ENCODE data around the gene MBTPS1. TPM values are rescaled to one million over a fixed set of nuclear protein-coding genes. Genes with fewer than 3 reads are reported as not detected.
A peak's percentile ranks its signal among the peaks of the same experiment; 100 is the strongest.

Gene MBTPS1
- total and polyA plus RNA-seq, 2 donors (not counting 1 experiment from before 2014, with no cell fraction given): 80.3 to 109 TPM

DNA sequence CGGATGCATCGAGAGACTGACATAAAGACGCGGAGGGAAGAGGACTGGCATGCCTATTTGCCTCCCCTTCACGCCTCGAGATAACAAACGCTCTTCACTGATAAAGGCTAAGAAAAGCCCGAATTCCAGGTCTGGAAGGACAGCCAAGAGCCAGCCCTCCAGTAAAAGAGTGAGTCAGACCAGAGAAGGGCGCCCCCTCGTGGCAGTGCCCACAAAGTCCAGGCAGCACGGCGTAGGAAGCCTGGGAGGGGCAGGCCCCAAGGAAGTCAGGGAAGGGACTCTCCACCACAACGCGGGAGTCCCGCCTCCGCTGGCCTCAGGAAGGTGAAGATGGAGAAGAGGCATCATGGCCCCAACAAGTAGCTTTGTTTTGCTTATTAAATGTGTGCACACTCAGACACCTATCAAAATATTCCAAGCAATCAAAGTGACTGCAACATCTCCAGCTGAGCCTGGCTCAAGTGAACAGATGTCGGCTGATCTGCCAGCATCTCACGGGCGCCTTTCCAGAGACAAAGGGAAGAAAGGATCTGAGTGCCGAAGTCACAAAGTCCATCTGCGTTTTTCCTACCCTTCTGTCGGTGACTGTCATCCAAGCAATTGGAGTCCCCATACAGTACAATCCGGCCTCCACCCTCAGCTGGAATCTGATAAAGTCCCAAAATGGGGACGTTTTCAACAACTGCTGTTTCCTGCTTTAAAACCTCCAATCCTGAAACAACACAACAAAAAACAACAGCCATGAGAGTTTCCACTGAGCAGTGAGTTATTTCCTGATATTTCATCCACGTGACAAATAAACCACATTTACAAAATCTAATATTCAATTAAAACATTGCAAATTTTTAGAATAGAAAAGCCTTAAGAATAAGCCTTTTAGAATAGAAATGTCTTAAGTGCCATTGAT lies 53.8 kb downstream of the MBTPS1 start:
- no peaks in the 10 kb centered on the region for H4K20me1 ChIP-seq (ENCODE audit: control insufficient read depth, extremely low read depth, insufficient read depth, low read length)
- TF ChIP-seq, protein P1, sequence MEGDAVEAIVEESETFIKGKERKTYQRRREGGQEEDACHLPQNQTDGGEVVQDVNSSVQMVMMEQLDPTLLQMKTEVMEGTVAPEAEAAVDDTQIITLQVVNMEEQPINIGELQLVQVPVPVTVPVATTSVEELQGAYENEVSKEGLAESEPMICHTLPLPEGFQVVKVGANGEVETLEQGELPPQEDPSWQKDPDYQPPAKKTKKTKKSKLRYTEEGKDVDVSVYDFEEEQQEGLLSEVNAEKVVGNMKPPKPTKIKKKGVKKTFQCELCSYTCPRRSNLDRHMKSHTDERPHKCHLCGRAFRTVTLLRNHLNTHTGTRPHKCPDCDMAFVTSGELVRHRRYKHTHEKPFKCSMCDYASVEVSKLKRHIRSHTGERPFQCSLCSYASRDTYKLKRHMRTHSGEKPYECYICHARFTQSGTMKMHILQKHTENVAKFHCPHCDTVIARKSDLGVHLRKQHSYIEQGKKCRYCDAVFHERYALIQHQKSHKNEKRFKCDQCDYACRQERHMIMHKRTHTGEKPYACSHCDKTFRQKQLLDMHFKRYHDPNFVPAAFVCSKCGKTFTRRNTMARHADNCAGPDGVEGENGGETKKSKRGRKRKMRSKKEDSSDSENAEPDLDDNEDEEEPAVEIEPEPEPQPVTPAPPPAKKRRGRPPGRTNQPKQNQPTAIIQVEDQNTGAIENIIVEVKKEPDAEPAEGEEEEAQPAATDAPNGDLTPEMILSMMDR (conservative IDR thresholded peaks at IDR 0.05 in 1 of 2, IDR thresholded peaks at IDR 0.05 in 1 of 2; ENCODE audit: low read depth in 1 of 2, low read length in 2 of 2): peak; percentile 81 to 89
- no peak for TF ChIP-seq EZH2 (IDR thresholded peaks at IDR 0.05; ENCODE audit: low read length, missing control alignments)
- H3K36me3 ChIP-seq (ENCODE audit: control insufficient read depth, insufficient read depth, low read length): peaks cover 13% of the 10 kb centered on the region
- DNase-seq (ENCODE audit: low read depth in 2 of 2): peak; percentile 73 to 74
- no peak overlapping the region for H3K4me3 ChIP-seq (replicated peaks in 1 of 4; ENCODE audit: control extremely low read depth in 1 of 4, insufficient read depth in 1 of 4, low read depth in 3 of 4, low read length in 4 of 4)
- no peaks in the 10 kb centered on the region for H3K27me3 ChIP-seq (ENCODE audit: control insufficient read depth, insufficient read depth, low read length)
- H3K79me2 ChIP-seq (ENCODE audit: control insufficient read depth, insufficient read depth, low read length): no peaks in the 10 kb centered on the region
- H3K27ac ChIP-seq (ENCODE audit: insufficient read depth, low read length): no peak overlapping the region
- H3K4me1 ChIP-seq (ENCODE audit: control insufficient read depth, extremely low read depth, insufficient read depth, low read length): peaks cover 2% of the 10 kb centered on the region
- H3K4me2 ChIP-seq (ENCODE audit: extremely low read depth, insufficient read depth, low read length): no peak overlapping the region
- no peak overlapping the region for H3K9ac ChIP-seq (ENCODE audit: insufficient read depth, low read length)
- no peak overlapping the region for H2AFZ ChIP-seq (ENCODE audit: low read length)
- H3K9me3 ChIP-seq (ENCODE audit: control insufficient read depth, insufficient read depth, low read depth, low read length): no peaks in the 10 kb centered on the region

DNA sequence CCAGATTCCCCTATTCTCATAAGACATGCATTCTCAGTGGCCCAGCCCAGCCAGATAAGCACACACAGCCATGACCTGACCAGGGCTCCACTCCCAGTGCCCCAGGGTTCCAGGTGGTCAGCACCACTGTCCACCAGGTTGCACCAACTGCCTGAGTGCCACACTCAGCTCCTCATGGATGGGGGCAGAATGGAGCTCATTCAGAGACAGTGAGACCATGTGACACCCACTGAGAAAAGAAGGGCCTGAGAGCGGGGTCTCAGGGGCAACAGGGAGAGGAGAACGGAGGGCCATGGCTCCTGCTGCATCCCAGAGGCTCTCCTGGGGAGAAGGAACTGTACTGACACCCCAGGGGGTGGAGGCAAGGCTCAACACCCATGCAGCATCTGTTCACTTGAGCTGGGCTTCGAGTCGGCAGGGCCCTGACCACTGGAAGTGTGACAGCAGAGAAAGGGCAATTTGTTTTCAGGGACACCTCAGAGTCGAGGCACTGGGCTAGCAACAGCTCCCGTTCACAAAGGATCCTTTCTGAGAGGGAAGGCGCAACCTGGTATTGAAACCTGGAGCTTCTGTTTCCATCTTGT lies 55.4 kb downstream of the MBTPS1 start:
- peaks cover 2% of the 10 kb centered on the region for H3K4me1 ChIP-seq (ENCODE audit: control insufficient read depth, extremely low read depth, insufficient read depth, low read length)
- no peak for DNase-seq (ENCODE audit: low read depth in 2 of 2)
- no peaks in the 10 kb centered on the region for H3K27me3 ChIP-seq (ENCODE audit: control insufficient read depth, insufficient read depth, low read length)
- H3K79me2 ChIP-seq (ENCODE audit: control insufficient read depth, insufficient read depth, low read length): no peaks in the 10 kb centered on the region
- H3K27ac ChIP-seq (ENCODE audit: insufficient read depth, low read length): no peak overlapping the region
- no peaks in the 10 kb centered on the region for H4K20me1 ChIP-seq (ENCODE audit: control insufficient read depth, extremely low read depth, insufficient read depth, low read length)
- no peak overlapping the region for H3K4me2 ChIP-seq (ENCODE audit: extremely low read depth, insufficient read depth, low read length)
- H3K9me3 ChIP-seq (ENCODE audit: control insufficient read depth, insufficient read depth, low read depth, low read length): no peaks in the 10 kb centered on the region
- H2AFZ ChIP-seq (ENCODE audit: low read length): no peak overlapping the region
- H3K36me3 ChIP-seq (ENCODE audit: control insufficient read depth, insufficient read depth, low read length): peaks cover 13% of the 10 kb centered on the region
- no peak overlapping the region for H3K4me3 ChIP-seq (replicated peaks in 1 of 4; ENCODE audit: control extremely low read depth in 1 of 4, insufficient read depth in 1 of 4, low read depth in 3 of 4, low read length in 4 of 4)
- no peak overlapping the region for H3K9ac ChIP-seq (ENCODE audit: insufficient read depth, low read length)
- no peak for TF ChIP-seq EZH2 (IDR thresholded peaks at IDR 0.05; ENCODE audit: low read length, missing control alignments)
- TF ChIP-seq, protein P1 (conservative IDR thresholded peaks at IDR 0.05 in 1 of 2, IDR thresholded peaks at IDR 0.05 in 1 of 2; ENCODE audit: low read depth in 1 of 2, low read length in 2 of 2): no peak

Data from fibroblast of lung (primary cell).